Measurements from ENCODE around the gene SMYD3.

GRCh38 chr1:245871915-245872314 lies 635.2 kb downstream of the SMYD3 start:
- TF ChIP-seq YY1 (IDR thresholded peaks at IDR 0.05; ENCODE audit: insufficient read depth, insufficient read length) (no peak), ZNF274 (IDR thresholded peaks at IDR 0.05; ENCODE audit: low read depth, low read length) (no peak)
